GM19397 (cell line): ENCODE measurements around the gene RPLP1.

Experiments used
- ATAC-seq: cut with Tn5 transposase; IDR thresholded peaks from one replicate; pipeline ENCODE4 v1.9.1; 2021; ENCODE audit warnings: mild to moderate bottlenecking, moderate library complexity; ENCODE audit not compliant: unreplicated experiment

The RPLP1 gene

GRCh38 chr15:69468241-69469121 lies 15.9 kb downstream of the RPLP1 start:
- ATAC-seq, result no peak

GRCh38 chr15:69469467-69470201 lies 17.0 kb downstream of the RPLP1 start:
- no peak for ATAC-seq

- ATAC-seq, result no peak
Observed at GRCh38 chr15:69472046-69472445, 19.4 kb downstream of the RPLP1 start.

GRCh38 chr15:69472562-69472961 lies 19.9 kb downstream of the RPLP1 start:
- ATAC-seq, result no peak

- ATAC-seq, result no peak
Observed at GRCh38 chr15:69474291-69474690, 21.7 kb downstream of the RPLP1 start.

GRCh38 chr15:69474846-69475455 lies 22.3 kb downstream of the RPLP1 start:
- no peak for ATAC-seq

- no peak for ATAC-seq
Observed at GRCh38 chr15:69475769-69476358, 23.2 kb downstream of the RPLP1 start.

- no peak for ATAC-seq
Observed at GRCh38 chr15:69476704-69477473, 24.3 kb downstream of the RPLP1 start.

- no peak for ATAC-seq
Observed at GRCh38 chr15:69478259-69478781, 25.7 kb downstream of the RPLP1 start.

- ATAC-seq, result no peak
Observed at GRCh38 chr15:69479081-69479480, 26.5 kb downstream of the RPLP1 start.

- ATAC-seq, result no peak
Observed at GRCh38 chr15:69479971-69480370, 27.4 kb downstream of the RPLP1 start.

GRCh38 chr15:69480932-69481331 lies 28.3 kb downstream of the RPLP1 start:
- no peak for ATAC-seq

- no peak for ATAC-seq
Observed at GRCh38 chr15:69482686-69483256, 30.2 kb downstream of the RPLP1 start.

- no peak for ATAC-seq
Observed at GRCh38 chr15:69484837-69485236, 32.2 kb downstream of the RPLP1 start.

GRCh38 chr15:69486481-69487110 lies 34.0 kb downstream of the RPLP1 start:
- no peak for ATAC-seq

- ATAC-seq, result no peak
Observed at GRCh38 chr15:69489073-69489571, 36.5 kb downstream of the RPLP1 start.

GRCh38 chr15:69490356-69491037 lies 37.9 kb downstream of the RPLP1 start:
- no peak for ATAC-seq

GRCh38 chr15:69491038-69491505 lies 38.5 kb downstream of the RPLP1 start:
- no peak for ATAC-seq

- ATAC-seq, result no peak
Observed at GRCh38 chr15:69493406-69493805, 40.8 kb downstream of the RPLP1 start.
